Natural killer cell (primary cell): Measurements from ENCODE around the gene RAMP1. TPM values are rescaled to one million over a fixed set of nuclear protein-coding genes. Genes with fewer than 3 reads are reported as not detected.

Experiments used
- ATAC-seq, 3 donors: fragments of 150-1000 bp in 2 of 3; fragments of 200-7000 bp in 1 of 3; cut with Tn5 transposase; 1 replicate in 1 of 3; 2 replicates in 2 of 3; pipeline ENCODE4 v1.10.0; 2021; ENCODE audit warnings: mild to moderate bottlenecking in 2 of 3, moderate library complexity in 2 of 3
- DNase-seq, 2 donors: peaks; one replicate each; pipeline versions ENCODE4 v3.0.0 to v3.0.0-alpha.2; 2013 to 2021; ENCODE audit warnings: mixed read lengths in 1 of 2
- H3K27ac ChIP-seq: one replicate; pipeline ENCODE4 v1.5.1; 2013; ENCODE audit warnings: mild to moderate bottlenecking, low read length
- H3K27me3 ChIP-seq: one replicate; pipeline ENCODE4 v1.6.1; 2013; ENCODE audit warnings: low read length; ENCODE audit not compliant: control insufficient read depth, insufficient read depth
- H3K36me3 ChIP-seq: one replicate; pipeline ENCODE4 v1.6.1; 2013; ENCODE audit warnings: low read length; ENCODE audit not compliant: control insufficient read depth, insufficient read depth
- H3K4me1 ChIP-seq: one replicate; pipeline ENCODE4 v1.6.1; 2013; ENCODE audit warnings: low read length; ENCODE audit not compliant: control insufficient read depth, insufficient read depth
- H3K4me3 ChIP-seq: one replicate; pipeline ENCODE4 v1.5.1; 2013; ENCODE audit warnings: low read length
- H3K9me3 ChIP-seq: one replicate; pipeline ENCODE4 v1.6.1; 2013; ENCODE audit warnings: low read length; ENCODE audit not compliant: control insufficient read depth, insufficient read depth
- H3K27ac Mint-ChIP-seq, 2 donors: one replicate each; pipeline ENCODE4 v1.8.0; 2022; ENCODE audit warnings: mild to moderate bottlenecking in 2 of 2, mixed read lengths in 2 of 2, moderate library complexity in 1 of 2
- H3K27me3 Mint-ChIP-seq, 2 donors: one replicate each; pipeline ENCODE4 v1.8.0; 2022; ENCODE audit warnings: low read depth in 2 of 2, mixed read lengths in 2 of 2
- H3K36me3 Mint-ChIP-seq: one replicate; pipeline ENCODE4 v1.8.0; 2022; ENCODE audit warnings: mixed read lengths
- H3K4me1 Mint-ChIP-seq, 2 donors: one replicate each; pipeline ENCODE4 v1.8.0; 2022; ENCODE audit warnings: mixed read lengths in 2 of 2
- H3K4me3 Mint-ChIP-seq: one replicate; pipeline ENCODE4 v1.8.0; 2022; ENCODE audit warnings: mild to moderate bottlenecking, moderate library complexity, mixed read lengths
- H3K9me3 Mint-ChIP-seq, 2 donors: one replicate each; pipeline ENCODE4 v1.8.0; 2022; ENCODE audit warnings: mixed read lengths in 2 of 2
- WGBS: methylation state at CpG from one replicate; pipeline ENCODE4 v1.1.7; 2013; ENCODE audit warnings: missing lambda C conversion rate; ENCODE audit not compliant: insufficient coverage; 5-methylcytosine and 5-hydroxymethylcytosine counted together
- intact Hi-C: fragments of 100-400 bp; cut with micrococcal nuclease; formaldehyde crosslinking; loops from one replicate; pipeline ENCODE4 v1.14.2; 2022
- total RNA-seq, 4 donors: library from RNA; stranded (reverse); fragments of 120-200 nt in 1 of 4; gene quantifications; one replicate each; pipeline versions ENCODE4 v1.2.3 to v1.2.4, GENCODE V29; 2013 to 2022
- TF ChIP-seq, protein P1 (sequence below): fragments of 200-600 bp; IDR thresholded peaks from one replicate; pipeline ENCODE4 v1.8.0; 2022; ENCODE audit warnings: antibody characterized with exemption

Gene RAMP1
- total RNA-seq, 3 donors from 2014 or later (not counting 1 experiment from before 2014, with no cell fraction given) = 3.9 to 11.0 (median 4.9) TPM

DNA sequence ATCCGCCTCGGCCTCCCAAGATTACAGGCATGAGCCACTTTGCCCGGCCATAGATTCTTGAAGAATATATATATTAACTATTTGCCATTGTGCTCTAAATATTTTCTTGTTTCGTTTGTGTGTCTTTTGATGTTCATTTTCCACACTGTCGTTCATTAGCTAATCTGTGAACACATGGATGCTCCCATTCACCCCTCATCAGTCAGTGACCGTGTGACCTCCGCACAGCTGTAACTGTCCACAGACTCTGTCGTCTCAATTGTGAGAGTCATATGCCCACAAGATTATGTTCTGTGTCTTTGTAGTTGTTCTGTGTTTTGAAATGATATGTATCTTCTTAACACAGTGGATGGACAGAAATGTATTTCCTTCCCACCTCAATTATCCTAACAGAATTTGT is 29.6 kb downstream of the RAMP1 start:
- 88% methylated on average over 5 of the region's 8 CpGs for WGBS
- peaks cover 18 to 28% of the 10 kb centered on the region in 2 donors for H3K4me1 Mint-ChIP-seq
- no peaks in the 10 kb centered on the region for H3K9me3 Mint-ChIP-seq
- intact Hi-C loops = no loop called here
- ATAC-seq = no peak
- no peak for DNase-seq
- no peak overlapping the region for H3K27ac ChIP-seq
- no peaks in the 10 kb centered on the region for H3K36me3 ChIP-seq
- H3K9me3 ChIP-seq = no peaks in the 10 kb centered on the region
- H3K4me3 ChIP-seq = no peak overlapping the region
- H3K27me3 ChIP-seq = no peaks in the 10 kb centered on the region
- no peak overlapping the region for H3K4me3 Mint-ChIP-seq
- peaks cover 18% of the 10 kb centered on the region for H3K4me1 ChIP-seq
- H3K27ac Mint-ChIP-seq = no peak overlapping the region
- H3K27me3 Mint-ChIP-seq = no peaks in the 10 kb centered on the region
- TF ChIP-seq, protein P1, sequence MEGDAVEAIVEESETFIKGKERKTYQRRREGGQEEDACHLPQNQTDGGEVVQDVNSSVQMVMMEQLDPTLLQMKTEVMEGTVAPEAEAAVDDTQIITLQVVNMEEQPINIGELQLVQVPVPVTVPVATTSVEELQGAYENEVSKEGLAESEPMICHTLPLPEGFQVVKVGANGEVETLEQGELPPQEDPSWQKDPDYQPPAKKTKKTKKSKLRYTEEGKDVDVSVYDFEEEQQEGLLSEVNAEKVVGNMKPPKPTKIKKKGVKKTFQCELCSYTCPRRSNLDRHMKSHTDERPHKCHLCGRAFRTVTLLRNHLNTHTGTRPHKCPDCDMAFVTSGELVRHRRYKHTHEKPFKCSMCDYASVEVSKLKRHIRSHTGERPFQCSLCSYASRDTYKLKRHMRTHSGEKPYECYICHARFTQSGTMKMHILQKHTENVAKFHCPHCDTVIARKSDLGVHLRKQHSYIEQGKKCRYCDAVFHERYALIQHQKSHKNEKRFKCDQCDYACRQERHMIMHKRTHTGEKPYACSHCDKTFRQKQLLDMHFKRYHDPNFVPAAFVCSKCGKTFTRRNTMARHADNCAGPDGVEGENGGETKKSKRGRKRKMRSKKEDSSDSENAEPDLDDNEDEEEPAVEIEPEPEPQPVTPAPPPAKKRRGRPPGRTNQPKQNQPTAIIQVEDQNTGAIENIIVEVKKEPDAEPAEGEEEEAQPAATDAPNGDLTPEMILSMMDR = no peak
- H3K36me3 Mint-ChIP-seq = no peaks in the 10 kb centered on the region

DNA sequence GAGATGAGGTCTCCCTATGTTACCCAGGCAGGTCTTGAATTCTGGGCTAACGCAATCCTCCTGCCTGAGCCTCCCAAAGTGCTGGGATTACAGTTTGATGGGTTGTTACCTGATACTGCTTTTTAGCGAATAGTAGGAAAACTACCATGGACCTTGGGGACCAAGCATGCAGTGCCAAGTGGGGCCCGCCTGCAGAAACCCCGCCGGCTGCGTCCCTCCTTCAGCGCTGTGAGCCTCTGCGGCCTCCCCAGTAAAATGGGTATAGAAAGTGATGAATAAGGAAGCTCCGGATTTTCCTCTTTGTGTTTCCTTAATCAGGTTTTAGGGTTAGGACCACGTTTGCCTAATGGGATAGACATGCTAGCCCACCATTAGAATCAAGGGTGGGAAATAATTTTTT is 30.4 kb downstream of the RAMP1 start:
- Mint-ChIP-seq H3K4me3 (no peak overlapping the region), H3K9me3 (no peaks in the 10 kb centered on the region), H3K27ac (no peak overlapping the region), H3K36me3 (no peaks in the 10 kb centered on the region), H3K4me1 (peaks cover 18 to 28% of the 10 kb centered on the region in 2 donors), H3K27me3 (no peaks in the 10 kb centered on the region)
- H3K4me1 ChIP-seq = peaks cover 18% of the 10 kb centered on the region
- H3K27me3 ChIP-seq = no peaks in the 10 kb centered on the region
- ATAC-seq = no peak
- H3K9me3 ChIP-seq = no peaks in the 10 kb centered on the region
- no peak for DNase-seq
- intact Hi-C loops = no loop called here
- no peak overlapping the region for H3K27ac ChIP-seq
- no peak overlapping the region for H3K4me3 ChIP-seq
- 97% methylated on average over 10 of the region's 10 CpGs for WGBS
- TF ChIP-seq, protein P1 = no peak
- no peaks in the 10 kb centered on the region for H3K36me3 ChIP-seq

DNA sequence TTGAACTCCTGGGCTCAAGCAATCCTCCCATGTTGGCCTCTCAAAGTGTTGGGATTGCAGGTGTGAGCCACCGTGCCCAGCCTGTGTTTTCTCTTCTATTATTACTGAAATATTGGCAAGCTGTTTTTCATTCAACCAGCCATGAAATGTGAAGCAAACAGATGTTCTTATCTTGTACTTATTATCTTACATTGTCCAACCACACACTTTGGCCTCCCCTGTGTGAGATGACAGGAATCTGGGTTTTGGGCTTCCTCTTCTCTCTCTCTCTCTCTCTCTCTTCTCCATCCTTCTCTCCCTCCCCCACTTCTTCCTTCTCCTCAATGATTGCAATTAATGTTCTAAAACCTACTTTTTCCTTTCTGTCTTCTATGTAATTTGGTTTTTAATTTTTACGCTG is 33.1 kb downstream of the RAMP1 start:
- 64% methylated on average over 2 of the region's 2 CpGs for WGBS
- Histone ChIP-seq H3K4me1 (peaks cover 18% of the 10 kb centered on the region), H3K36me3 (no peaks in the 10 kb centered on the region), H3K27me3 (no peaks in the 10 kb centered on the region), H3K4me3 (no peak overlapping the region), H3K9me3 (no peaks in the 10 kb centered on the region), H3K27ac (no peak overlapping the region)
- intact Hi-C loops = no loop called here
- peak overlapping the region; percentile 7 to 82 for H3K27ac Mint-ChIP-seq
- TF ChIP-seq, protein P1 = no peak
- no peaks in the 10 kb centered on the region for H3K9me3 Mint-ChIP-seq
- no peak for DNase-seq
- H3K4me1 Mint-ChIP-seq = peaks cover 25 to 35% of the 10 kb centered on the region in 2 donors
- H3K4me3 Mint-ChIP-seq = peak overlapping the region; percentile 2
- ATAC-seq = no peak
- no peaks in the 10 kb centered on the region for H3K36me3 Mint-ChIP-seq
- H3K27me3 Mint-ChIP-seq = no peaks in the 10 kb centered on the region

GRCh38 chr2:237892984-237893595 is 33.7 kb downstream of the RAMP1 start:
- Histone ChIP-seq H3K27ac (no peak overlapping the region), H3K36me3 (no peaks in the 10 kb centered on the region), H3K4me1 (peaks cover 24% of the 10 kb centered on the region), H3K9me3 (no peaks in the 10 kb centered on the region), H3K4me3 (no peak overlapping the region), H3K27me3 (no peaks in the 10 kb centered on the region)
- DNase-seq (no peak), ATAC-seq (no peak)
- 69% methylated on average over 9 of the region's 9 CpGs for WGBS
- Mint-ChIP-seq H3K36me3 (no peaks in the 10 kb centered on the region), H3K9me3 (no peaks in the 10 kb centered on the region), H3K4me1 (peaks cover 31 to 40% of the 10 kb centered on the region in 2 donors), H3K27ac (peak overlapping the region; percentile 28 to 82), H3K4me3 (no peak overlapping the region), H3K27me3 (no peaks in the 10 kb centered on the region)
- TF ChIP-seq, protein P1 = no peak
- intact Hi-C loops = no loop called here
